ENCODE results near the gene ALK. TPM values are rescaled to one million over a fixed set of nuclear protein-coding genes. Genes with fewer than 3 reads are reported as not detected.

The ALK gene
- total RNA-seq, 1 experiment from 2014 or later: not detected

GRCh38 chr2:29759360-29759759 lies 162.0 kb downstream of the ALK start:
- Histone ChIP-seq H2BK120ac (ENCODE audit: low read depth, low read length, poor library complexity, severe bottlenecking) (no peak overlapping the region), H4K91ac (ENCODE audit: insufficient read length, low read depth, low read length) (no peak overlapping the region), H2BK12ac (ENCODE audit: insufficient read length, low read depth, low read length) (no peak overlapping the region), H3K27ac (ENCODE audit: insufficient read length, low read depth, low read length) (no peak overlapping the region), H2BK5ac (ENCODE audit: insufficient read length, low read length) (no peak overlapping the region), H3K79me1 (ENCODE audit: insufficient read depth, low read depth, low read length, poor library complexity, severe bottlenecking) (no peaks in the 10 kb centered on the region), H3K4me1 (ENCODE audit: insufficient read depth, low read length) (no peaks in the 10 kb centered on the region), H2AK5ac (ENCODE audit: insufficient read length, low read length) (no peak overlapping the region), H3K9ac (ENCODE audit: extremely low read depth, insufficient read length, low read length) (no peak overlapping the region), H3K79me2 (ENCODE audit: insufficient read depth, low read length) (no peaks in the 10 kb centered on the region; the same call in 1 of the 2 replicates), H4K5ac (ENCODE audit: insufficient read length, low read depth, low read length) (no peak overlapping the region), H3K56ac (ENCODE audit: insufficient read length, low read depth, low read length) (no peak overlapping the region), H3K23me2 (ENCODE audit: insufficient read length, low read depth, low read length, poor library complexity, severe bottlenecking) (no peaks in the 10 kb centered on the region), H3K9me3 (ENCODE audit: control insufficient read depth, low read depth, low read length) (no peaks in the 10 kb centered on the region), H3K4ac (ENCODE audit: low read depth, low read length) (no peak overlapping the region), H2BK20ac (ENCODE audit: low read depth, low read length, poor library complexity, severe bottlenecking) (no peak overlapping the region), H3T11ph (ENCODE audit: low read length) (no peak overlapping the region), H3K23ac (ENCODE audit: insufficient read length, low read depth, low read length) (no peak overlapping the region), H3K18ac (ENCODE audit: insufficient read length, low read depth, low read length) (no peak overlapping the region), H4K20me1 (ENCODE audit: control insufficient read depth, insufficient read depth, insufficient read length) (no peaks in the 10 kb centered on the region), H2AFZ (ENCODE audit: low read length) (no peak overlapping the region), H3K27me3 (ENCODE audit: insufficient read depth, low read length) (no peaks in the 10 kb centered on the region), H2BK15ac (ENCODE audit: low read depth, low read length) (no peak overlapping the region), H3K14ac (ENCODE audit: insufficient read depth, low read length) (no peak overlapping the region), H4K8ac (replicated peaks; ENCODE audit: insufficient read length, low read depth, low read length) (no peak overlapping the region), H3K4me2 (ENCODE audit: insufficient read depth, insufficient read length, low read length) (no peak overlapping the region)
- no peak for TF ChIP-seq CTCF (conservative IDR thresholded peaks at IDR 0.05)
- no peak overlapping the region for H3K4me3 Mint-ChIP-seq
- H3K36me3 Mint-ChIP-seq (ENCODE audit: insufficient read depth in 1 of 3, low read depth in 3 of 3): no peaks in the 10 kb centered on the region
- no CpG with 5 or more reads among the region's 4 CpGs for WGBS (ENCODE audit: extremely low coverage, insufficient read length, low lambda C conversion rate)
- H3K27ac Mint-ChIP-seq: no peak overlapping the region
- no peaks in the 10 kb centered on the region; the same call in 1 of the 2 replicates for H3K27me3 Mint-ChIP-seq (ENCODE audit: low read depth)
- H3K9me3 Mint-ChIP-seq: no peaks in the 10 kb centered on the region
- peaks cover 0 to 2% of the 10 kb centered on the region in 2 experiments; a peak in 2 of 4 replicates for H3K4me1 Mint-ChIP-seq
- no peak for DNase-seq
